A549 (cell line): ENCODE measurements around the gene ANKRD65. TPM values are rescaled to one million over a fixed set of nuclear protein-coding genes. Genes with fewer than 3 reads are reported as not detected.
A peak's percentile ranks its signal among the peaks of the same experiment; 100 is the strongest.

ENCODE experiments used
- ATAC-seq, 2 experiments: fragments of 200-7000 bp in 1 of 2; fragments of >200 bp in 1 of 2; cut with Nextera tagmentation in 1 of 2; cut with Tn5 transposase in 1 of 2; 3 replicates each; pipeline versions ENCODE4 v1.8.0 to v1.9.1; 2018 to 2020; ENCODE audit warnings: mild to moderate bottlenecking in 1 of 2, moderate library complexity in 1 of 2
- CTCF ChIA-PET: fragments of 300-600 bp; sonication (Branson Sonifier 250); formaldehyde crosslinking; extraction: SDS; loops from one replicate; lab custom pipeline; 2021; ENCODE audit warnings: antibody characterized with exemption, inconsistent platforms; lab: Yijun Ruan, JAX
- POLR2A ChIA-PET: fragments of 350-600 bp; formaldehyde crosslinking; extraction: SDS; loops from one replicate; lab custom pipeline; 2021; ENCODE audit warnings: antibody characterized with exemption, inconsistent platforms; lab: Yijun Ruan, JAX
- DNase-seq, 2 experiments: peaks; one replicate each; pipeline versions ENCODE4 v3.0.0 to v3.0.0-alpha.2; 2011 to 2016; ENCODE audit warnings: low read depth in 1 of 2, low spot score in 1 of 2
- FAIRE-seq: peaks from 2 replicates; lab custom pipeline; 2011; peaks lifted over from hg19 to GRCh38; lab: Jason Lieb, UNC
- H3K27ac ChIP-seq, 2 experiments: fragments of >200 bp; sonication (Bioruptor Twin); formaldehyde crosslinking; 3 replicates each; pipeline ENCODE4 v1.5.1; 2016 to 2017
- H3K4me1 ChIP-seq: fragments of >200 bp; sonication (Bioruptor Twin); formaldehyde crosslinking; 3 replicates; pipeline ENCODE4 v1.6.1; 2016
- H3K4me2 ChIP-seq: fragments of >200 bp; sonication (Bioruptor Twin); formaldehyde crosslinking; 3 replicates; pipeline ENCODE4 v1.6.1; 2016
- H3K4me3 ChIP-seq: fragments of >200 bp; sonication (Bioruptor Twin); formaldehyde crosslinking; 3 replicates; pipeline ENCODE4 v1.5.1; 2016
- H3K9me3 ChIP-seq: fragments of >200 bp; sonication (Bioruptor Twin); formaldehyde crosslinking; 3 replicates; pipeline ENCODE4 v1.6.1; 2016
- BHLHE40 ChIP-seq: IDR thresholded peaks from 2 replicates; pipeline ENCODE4 v1.6.1; 2012; ENCODE audit warnings: low read depth, low read length, inconsistent platforms
- CHD4 ChIP-seq: fragments of 200-600 bp; sonication (generic); IDR thresholded peaks from 2 replicates; pipeline ENCODE4 v1.6.1; 2016; ENCODE audit warnings: antibody characterized with exemption, mild to moderate bottlenecking, borderline replicate concordance
- FOSB ChIP-seq: fragments of 250-450 bp; sonication (Bioruptor Pico); IDR thresholded peaks from 2 replicates; pipeline ENCODE4 v1.5.0; 2020; ENCODE audit warnings: mild to moderate bottlenecking, moderate library complexity
- FOSL2 ChIP-seq, 2 experiments: fragments of 450-650 bp in 1 of 2; fragments of >200 bp in 1 of 2; sonication (Bioruptor Twin) in 1 of 2; formaldehyde crosslinking; IDR thresholded peaks; 2 replicates each; pipeline versions ENCODE4 v1.5.0 to v1.6.1; 2016 to 2020; ENCODE audit warnings: mild to moderate bottlenecking in 1 of 2, moderate library complexity in 1 of 2
- HOXB13 ChIP-seq: fragments of 250-450 bp; sonication (Bioruptor Pico); IDR thresholded peaks from 2 replicates; pipeline ENCODE4 v1.5.0; 2020; ENCODE audit warnings: low read depth, mild to moderate bottlenecking, moderate library complexity
- MAZ ChIP-seq: fragments of 150-350 bp; IDR thresholded peaks from 2 replicates; pipeline ENCODE4 v1.6.1; 2014; ENCODE audit warnings: antibody characterized with exemption, low read depth, low read length, borderline replicate concordance
- MYC ChIP-seq: IDR thresholded peaks from 2 replicates; pipeline ENCODE4 v1.6.1; 2012; ENCODE audit warnings: mild to moderate bottlenecking, inconsistent platforms, low read length, improper control_type of control experiment, borderline replicate concordance
- NPAS2 ChIP-seq: fragments of 250-450 bp; sonication (Bioruptor Pico); IDR thresholded peaks from 2 replicates; pipeline ENCODE4 v1.8.0; 2022; ENCODE audit warnings: mild to moderate bottlenecking, moderate library complexity, borderline replicate concordance
- PHF8 ChIP-seq: fragments of 200-600 bp; sonication (generic); IDR thresholded peaks from 2 replicates; pipeline ENCODE4 v1.6.1; 2016; ENCODE audit warnings: low read depth, mild to moderate bottlenecking, antibody characterized with exemption, moderate library complexity, borderline replicate concordance
- RAD21 ChIP-seq, 2 experiments: fragments of >200 bp in 1 of 2; sonication (Bioruptor Twin) in 1 of 2; formaldehyde crosslinking in 1 of 2; IDR thresholded peaks in 1 of 2; conservative IDR thresholded peaks in 1 of 2; 2 replicates in 1 of 2; 3 replicates in 1 of 2; pipeline ENCODE4 v1.6.1; 2012 to 2018; ENCODE audit warnings: inconsistent platforms in 1 of 2
- RARB ChIP-seq: fragments of 250-450 bp; sonication (Bioruptor Pico); IDR thresholded peaks from 2 replicates; pipeline ENCODE4 v1.8.0; 2021; ENCODE audit warnings: mild to moderate bottlenecking, moderate library complexity
- ZC3H11A ChIP-seq: fragments of 450-650 bp; IDR thresholded peaks from 2 replicates; pipeline ENCODE4 v1.6.1; 2014; ENCODE audit warnings: antibody characterized with exemption, mild to moderate bottlenecking
- ZFP36 ChIP-seq: fragments of 450-650 bp; IDR thresholded peaks from 2 replicates; pipeline ENCODE4 v1.6.1; 2014; ENCODE audit warnings: borderline replicate concordance; ENCODE audit not compliant: partially characterized antibody
- WGBS: methylation state at CpG from one replicate; pipeline ENCODE4 v1.1.6; 2017; ENCODE audit errors: missing lambda C conversion rate; 5-methylcytosine and 5-hydroxymethylcytosine counted together
- polyA plus RNA-seq, 4 experiments: library from polyadenylated mRNA; depleted of rRNA in 3 of 4; stranded (reverse); fragments of >200 nt; fragmentation: RNase III in 1 of 4; extraction: RNeasy Plus Mini Kit Qiagen cat#74134 plus additional on column Dnase treatment in 1 of 4; gene quantifications; 2 replicates in 3 of 4; 3 replicates in 1 of 4; pipeline ENCODE4 v1.2.3, GENCODE V29; 2011 to 2017
- TF ChIP-seq, protein P1 (sequence below): fragments of 150-350 bp; IDR thresholded peaks from 2 replicates; pipeline ENCODE4 v1.6.1; 2014; ENCODE audit warnings: low read depth, mild to moderate bottlenecking, low read length
- TF ChIP-seq, protein P2 (sequence below): fragments of 200-600 bp; sonication (generic); IDR thresholded peaks from 2 replicates; pipeline ENCODE4 v1.6.1; 2016; ENCODE audit warnings: antibody characterized with exemption, mild to moderate bottlenecking, moderate library complexity
- TF ChIP-seq, protein P3 (sequence below): IDR thresholded peaks from 2 replicates; pipeline ENCODE4 v1.6.1; 2012; ENCODE audit warnings: low read depth, borderline replicate concordance

ANKRD65 gene
- polyA plus RNA-seq, 2 of the 4 experiments (the other 2 are of a cell fraction), result 0.05 TPM; not detected in 1

GRCh38 chr1:1426496-1427105, 5.5 kb upstream of the ANKRD65 start:
- TF ChIP-seq RAD21 (conservative IDR thresholded peaks at IDR 0.05 in 1 of 2, IDR thresholded peaks at IDR 0.05 in 1 of 2), result no peak
- TF ChIP-seq PHF8, result no peak
- TF ChIP-seq ZC3H11A, result no peak
- TF ChIP-seq, protein P1, sequence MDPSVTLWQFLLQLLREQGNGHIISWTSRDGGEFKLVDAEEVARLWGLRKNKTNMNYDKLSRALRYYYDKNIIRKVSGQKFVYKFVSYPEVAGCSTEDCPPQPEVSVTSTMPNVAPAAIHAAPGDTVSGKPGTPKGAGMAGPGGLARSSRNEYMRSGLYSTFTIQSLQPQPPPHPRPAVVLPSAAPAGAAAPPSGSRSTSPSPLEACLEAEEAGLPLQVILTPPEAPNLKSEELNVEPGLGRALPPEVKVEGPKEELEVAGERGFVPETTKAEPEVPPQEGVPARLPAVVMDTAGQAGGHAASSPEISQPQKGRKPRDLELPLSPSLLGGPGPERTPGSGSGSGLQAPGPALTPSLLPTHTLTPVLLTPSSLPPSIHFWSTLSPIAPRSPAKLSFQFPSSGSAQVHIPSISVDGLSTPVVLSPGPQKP, result no peak
- TF ChIP-seq RARB, result no peak
- no peak for TF ChIP-seq CHD4
- ChIA-PET CTCF (interaction anchor here (0.8 kb wide), 1 partner anchor 78 kb away, joined by 3 read pairs; no protein-coding TSS in a partner anchor), POLR2A (interaction anchor here (1.1 kb wide), 1 partner anchor 18 kb away, joined by 6 read pairs; no protein-coding TSS in a partner anchor)
- peaks cover 19% of the 10 kb centered on the region for H3K4me1 ChIP-seq
- no peak for FAIRE-seq
- peak in 1 of 2 experiments; percentile 3 for DNase-seq
- no peak overlapping the region for H3K4me2 ChIP-seq
- WGBS, result 82% methylated on average over 13 of the region's 19 CpGs
- no peak for ATAC-seq
- no peaks in the 10 kb centered on the region for H3K9me3 ChIP-seq
- no peak overlapping the region for H3K4me3 ChIP-seq
- 0 out of 6 replicates have a peak overlapping the region, but pooled peaks of 1 of the 2 experiments have one; percentile 24 for H3K27ac ChIP-seq

- 65% methylated on average over 4 of the region's 33 CpGs for WGBS
- H3K27ac ChIP-seq, result 0 out of 6 replicates have a peak overlapping the region, but pooled peaks of 1 of the 2 experiments have one; percentile 7
- TF ChIP-seq HOXB13 (CRISPR knock-in tag) (no peak), FOSL2 (IDR thresholded peaks at IDR 0.05) (no peak), FOSL2 (CRISPR knock-in tag; IDR thresholded peaks at IDR 0.05) (no peak), MAZ (no peak)
- CTCF ChIA-PET, result interaction anchor here (0.8 to 1.0 kb wide), 2 partner anchors 78 to 99 kb away, joined by 3 read pairs; no protein-coding TSS in a partner anchor
- peaks cover 17% of the 10 kb centered on the region; the same call in 2 of the 3 replicates for H3K4me1 ChIP-seq
- no peaks in the 10 kb centered on the region for H3K9me3 ChIP-seq
- peak in 1 of 2 experiments; percentile 23 for DNase-seq
- H3K4me3 ChIP-seq, result no peak overlapping the region
- POLR2A ChIA-PET, result interaction anchor here (1.1 kb wide), 1 partner anchor 17 kb away, joined by 6 read pairs; no protein-coding TSS in a partner anchor
- no peak for FAIRE-seq
- ATAC-seq, result peak in 1 of 2 experiments; percentile 51; a peak in 3 of 6 replicates
- no peak overlapping the region for H3K4me2 ChIP-seq
These were observed 4.8 kb upstream of the ANKRD65 start for GRCh38 chr1:1425753-1426495.

DNA sequence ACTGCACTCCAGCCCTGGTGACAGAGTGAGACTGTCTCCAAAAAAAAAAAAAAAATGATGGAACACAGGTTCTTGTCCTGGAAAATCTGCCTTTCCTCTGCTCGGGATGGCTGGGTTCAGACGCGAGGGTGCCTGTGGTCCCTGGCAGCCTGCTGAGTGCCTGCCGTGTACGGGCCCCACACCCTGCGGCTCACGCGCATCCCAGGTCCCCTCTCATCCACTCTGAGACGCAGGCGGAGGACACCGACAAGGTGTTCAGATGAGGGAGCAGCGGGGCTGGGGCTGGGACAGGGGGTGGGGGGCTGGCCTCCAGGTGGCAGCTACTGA, 4.3 kb upstream of the ANKRD65 start:
- DNase-seq, result no peak
- CTCF ChIA-PET, result interaction anchor here (1.0 to 2.3 kb wide), 2 partner anchors 15 to 98 kb away, joined by 3 to 13 read pairs; no protein-coding TSS in a partner anchor
- Histone ChIP-seq H3K9me3 (no peaks in the 10 kb centered on the region), H3K4me1 (peaks cover 12% of the 10 kb centered on the region; the same call in 2 of the 3 replicates), H3K27ac (no peak overlapping the region), H3K4me3 (no peak overlapping the region), H3K4me2 (no peak overlapping the region)
- no peak for TF ChIP-seq MYC
- TF ChIP-seq, protein P2, sequence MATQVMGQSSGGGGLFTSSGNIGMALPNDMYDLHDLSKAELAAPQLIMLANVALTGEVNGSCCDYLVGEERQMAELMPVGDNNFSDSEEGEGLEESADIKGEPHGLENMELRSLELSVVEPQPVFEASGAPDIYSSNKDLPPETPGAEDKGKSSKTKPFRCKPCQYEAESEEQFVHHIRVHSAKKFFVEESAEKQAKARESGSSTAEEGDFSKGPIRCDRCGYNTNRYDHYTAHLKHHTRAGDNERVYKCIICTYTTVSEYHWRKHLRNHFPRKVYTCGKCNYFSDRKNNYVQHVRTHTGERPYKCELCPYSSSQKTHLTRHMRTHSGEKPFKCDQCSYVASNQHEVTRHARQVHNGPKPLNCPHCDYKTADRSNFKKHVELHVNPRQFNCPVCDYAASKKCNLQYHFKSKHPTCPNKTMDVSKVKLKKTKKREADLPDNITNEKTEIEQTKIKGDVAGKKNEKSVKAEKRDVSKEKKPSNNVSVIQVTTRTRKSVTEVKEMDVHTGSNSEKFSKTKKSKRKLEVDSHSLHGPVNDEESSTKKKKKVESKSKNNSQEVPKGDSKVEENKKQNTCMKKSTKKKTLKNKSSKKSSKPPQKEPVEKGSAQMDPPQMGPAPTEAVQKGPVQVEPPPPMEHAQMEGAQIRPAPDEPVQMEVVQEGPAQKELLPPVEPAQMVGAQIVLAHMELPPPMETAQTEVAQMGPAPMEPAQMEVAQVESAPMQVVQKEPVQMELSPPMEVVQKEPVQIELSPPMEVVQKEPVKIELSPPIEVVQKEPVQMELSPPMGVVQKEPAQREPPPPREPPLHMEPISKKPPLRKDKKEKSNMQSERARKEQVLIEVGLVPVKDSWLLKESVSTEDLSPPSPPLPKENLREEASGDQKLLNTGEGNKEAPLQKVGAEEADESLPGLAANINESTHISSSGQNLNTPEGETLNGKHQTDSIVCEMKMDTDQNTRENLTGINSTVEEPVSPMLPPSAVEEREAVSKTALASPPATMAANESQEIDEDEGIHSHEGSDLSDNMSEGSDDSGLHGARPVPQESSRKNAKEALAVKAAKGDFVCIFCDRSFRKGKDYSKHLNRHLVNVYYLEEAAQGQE, result no peak
- no peak for TF ChIP-seq NPAS2 (CRISPR knock-in tag)
- TF ChIP-seq FOSB (CRISPR knock-in tag), result no peak
- TF ChIP-seq ZFP36, result no peak
- TF ChIP-seq, protein P3, sequence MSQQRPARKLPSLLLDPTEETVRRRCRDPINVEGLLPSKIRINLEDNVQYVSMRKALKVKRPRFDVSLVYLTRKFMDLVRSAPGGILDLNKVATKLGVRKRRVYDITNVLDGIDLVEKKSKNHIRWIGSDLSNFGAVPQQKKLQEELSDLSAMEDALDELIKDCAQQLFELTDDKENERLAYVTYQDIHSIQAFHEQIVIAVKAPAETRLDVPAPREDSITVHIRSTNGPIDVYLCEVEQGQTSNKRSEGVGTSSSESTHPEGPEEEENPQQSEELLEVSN, result no peak
- no peak for TF ChIP-seq BHLHE40
- no peak; a peak in 1 of 6 replicates for ATAC-seq
- POLR2A ChIA-PET, result no interaction called here
- WGBS, result 91% methylated on average over 8 of the region's 12 CpGs
- no peak for FAIRE-seq
